GM19372 (cell line): Measurements from ENCODE around the gene SLCO2A1.

Experiments used
- ATAC-seq: cut with Tn5 transposase; IDR thresholded peaks from one replicate; pipeline ENCODE4 v1.9.1; 2021; ENCODE audit warnings: mild to moderate bottlenecking, low read depth, moderate library complexity; ENCODE audit not compliant: unreplicated experiment

The SLCO2A1 gene

DNA sequence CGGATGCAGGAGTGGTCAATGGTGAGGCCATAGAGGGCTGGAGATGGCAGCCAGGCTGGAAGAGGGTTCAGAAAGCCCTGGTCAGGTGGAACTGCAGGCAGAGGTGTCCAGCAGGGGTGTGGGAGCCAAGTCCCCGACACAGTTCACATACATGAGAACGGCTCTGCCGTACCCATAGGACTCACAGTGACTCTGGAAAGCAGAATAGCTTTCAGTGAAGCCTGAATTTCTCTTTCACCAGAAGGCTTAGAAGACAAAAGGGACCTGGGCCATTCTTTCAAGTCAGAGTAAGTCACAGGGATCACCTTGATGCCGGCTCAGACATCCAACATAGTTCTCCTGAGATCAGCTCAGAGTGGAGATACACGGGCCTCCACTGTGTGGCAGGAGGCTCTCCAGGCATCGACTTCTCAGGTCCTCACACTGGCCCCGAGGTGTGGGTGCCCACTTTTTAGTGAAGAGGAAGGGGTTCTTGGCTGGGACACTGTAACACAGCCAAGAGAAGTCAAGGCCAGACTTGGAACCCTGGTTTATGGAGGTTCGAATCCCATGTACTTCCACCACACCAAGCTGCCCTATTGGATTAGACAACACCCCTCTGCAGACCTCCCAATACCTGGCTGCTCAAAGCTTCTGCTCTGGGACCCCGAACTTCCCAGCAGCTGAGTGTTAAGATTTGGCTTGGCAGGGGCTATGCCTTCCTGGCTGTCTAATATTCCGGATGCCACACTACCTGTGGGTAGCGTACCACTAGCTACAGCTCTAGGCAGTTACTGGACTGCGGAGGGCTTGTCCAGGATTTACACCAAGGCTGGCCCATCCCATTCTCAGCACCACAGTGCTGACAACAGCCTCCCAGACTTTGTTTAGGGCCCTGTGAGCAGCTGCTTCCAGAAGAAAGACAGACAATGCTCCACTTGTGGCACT, 93.6 kb downstream of the SLCO2A1 start:
- no peak for ATAC-seq

DNA sequence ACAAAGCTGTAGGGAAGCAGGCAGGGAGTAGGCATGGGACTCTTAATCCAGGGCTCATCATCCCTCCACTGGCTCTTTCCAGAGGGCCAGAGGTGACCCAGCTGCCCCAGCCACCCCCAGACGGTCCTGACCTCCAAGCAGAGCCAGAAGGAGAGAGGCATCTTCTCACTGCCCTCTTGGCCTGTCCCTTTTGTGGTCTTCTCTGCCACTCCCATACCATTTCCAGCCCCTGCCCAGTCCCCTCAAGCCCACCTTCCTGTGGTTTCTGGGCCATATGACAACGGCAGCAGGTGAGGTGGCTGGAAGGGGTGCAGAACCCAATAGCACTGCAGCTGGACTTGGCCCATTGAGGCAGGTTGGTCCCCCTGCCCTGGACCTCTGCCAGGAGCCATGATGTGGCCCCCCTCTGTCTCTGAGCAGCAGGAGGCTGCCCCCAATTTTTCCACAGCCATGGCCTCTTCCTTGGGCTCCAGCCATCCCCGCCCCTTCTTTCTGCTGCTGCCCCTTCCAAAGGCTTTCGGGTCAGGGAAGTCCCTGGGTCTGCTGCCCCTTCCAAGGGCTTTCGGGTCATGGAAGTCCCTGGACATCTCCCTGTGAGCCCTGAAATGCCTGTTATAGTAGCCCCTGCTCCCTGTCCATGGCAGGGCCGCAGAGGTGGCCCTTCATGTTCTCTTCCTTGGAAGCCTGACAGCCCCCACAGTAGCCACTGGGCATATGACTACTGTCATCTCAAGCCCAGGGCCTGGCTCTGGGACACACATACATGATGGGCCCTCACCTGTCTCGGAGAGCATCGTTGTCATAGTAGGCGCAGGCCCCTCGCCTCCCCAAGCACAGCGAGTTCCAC, 94.5 kb downstream of the SLCO2A1 start:
- ATAC-seq: no peak

GRCh38 chr3:133934073-133934970, 95.4 kb downstream of the SLCO2A1 start:
- ATAC-seq: no peak

- no peak for ATAC-seq
Observed at GRCh38 chr3:133933097-133934024, 96.4 kb downstream of the SLCO2A1 start.

GRCh38 chr3:133932009-133932408, 97.7 kb downstream of the SLCO2A1 start:
- no peak for ATAC-seq

- no peak for ATAC-seq
Observed at GRCh38 chr3:133931084-133931483, 98.6 kb downstream of the SLCO2A1 start.

DNA sequence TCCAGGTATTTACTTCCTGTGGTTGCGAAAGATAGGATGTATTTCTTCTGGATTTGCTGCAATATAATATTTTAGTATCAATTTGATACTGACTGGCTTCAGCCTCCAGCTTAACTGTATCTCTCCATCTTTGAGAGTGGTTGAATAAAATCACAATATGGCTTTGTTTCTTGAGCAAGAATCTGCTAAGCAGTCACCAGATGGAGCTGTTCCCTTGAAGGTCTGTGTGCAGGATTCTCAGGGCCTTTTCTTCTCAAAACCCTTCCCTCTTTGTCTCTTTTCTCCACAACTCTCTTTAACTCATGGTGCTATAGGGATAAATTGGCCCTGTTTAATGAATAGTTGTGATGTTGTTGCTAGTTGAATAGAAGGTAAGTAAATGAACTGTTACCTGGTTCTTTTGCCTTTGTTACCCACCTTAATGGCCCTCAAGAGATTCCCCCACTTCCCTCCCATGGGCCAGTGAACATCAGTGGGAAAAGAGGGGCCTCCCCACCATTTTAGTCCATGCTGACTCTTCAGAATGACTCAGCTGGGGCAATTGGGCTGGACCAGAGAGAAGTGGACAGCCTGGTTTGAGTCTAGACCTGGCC, 99.3 kb downstream of the SLCO2A1 start:
- ATAC-seq: no peak

GRCh38 chr3:133928903-133929607, 100.7 kb downstream of the SLCO2A1 start:
- ATAC-seq: no peak

DNA sequence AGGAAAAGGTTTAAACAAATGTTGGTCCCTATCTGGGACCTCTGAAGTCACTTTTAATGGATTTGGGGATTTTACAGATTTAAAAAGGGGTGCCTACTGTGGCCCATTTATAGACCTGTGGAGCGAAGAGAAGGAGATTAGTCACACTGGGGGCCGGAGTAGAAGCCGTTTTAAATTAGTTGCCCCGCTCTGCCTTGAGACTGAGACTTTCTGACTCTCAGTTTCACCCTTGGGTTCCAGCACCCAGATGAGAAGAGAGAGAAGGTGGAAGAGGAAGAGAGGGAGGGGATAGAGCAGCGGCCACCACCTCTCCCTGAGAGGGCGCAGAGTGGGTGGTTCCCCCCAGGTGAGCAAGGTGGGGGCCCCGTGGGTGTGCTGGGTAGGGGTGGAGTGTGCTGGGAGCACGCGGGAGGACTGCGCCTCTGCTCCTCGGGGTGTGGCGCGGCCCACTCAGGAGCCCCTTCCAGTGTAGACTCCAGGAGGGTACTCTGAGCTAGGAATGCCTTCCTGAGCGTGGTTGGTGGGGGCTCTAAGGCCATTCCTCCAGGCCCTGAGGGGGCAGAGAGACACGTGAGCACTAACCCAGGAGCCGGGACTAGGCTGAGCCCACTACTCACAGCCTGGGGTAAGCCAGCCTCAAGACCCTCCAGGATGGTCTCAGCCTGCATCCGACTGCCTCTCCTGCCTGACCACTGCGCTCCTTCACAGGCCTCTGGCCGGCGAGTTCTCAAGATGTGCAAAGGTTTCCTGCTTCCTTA, 101.4 kb downstream of the SLCO2A1 start:
- ATAC-seq: no peak

GRCh38 chr3:133927540-133928066, 102.1 kb downstream of the SLCO2A1 start:
- peak; percentile 78 for ATAC-seq

DNA sequence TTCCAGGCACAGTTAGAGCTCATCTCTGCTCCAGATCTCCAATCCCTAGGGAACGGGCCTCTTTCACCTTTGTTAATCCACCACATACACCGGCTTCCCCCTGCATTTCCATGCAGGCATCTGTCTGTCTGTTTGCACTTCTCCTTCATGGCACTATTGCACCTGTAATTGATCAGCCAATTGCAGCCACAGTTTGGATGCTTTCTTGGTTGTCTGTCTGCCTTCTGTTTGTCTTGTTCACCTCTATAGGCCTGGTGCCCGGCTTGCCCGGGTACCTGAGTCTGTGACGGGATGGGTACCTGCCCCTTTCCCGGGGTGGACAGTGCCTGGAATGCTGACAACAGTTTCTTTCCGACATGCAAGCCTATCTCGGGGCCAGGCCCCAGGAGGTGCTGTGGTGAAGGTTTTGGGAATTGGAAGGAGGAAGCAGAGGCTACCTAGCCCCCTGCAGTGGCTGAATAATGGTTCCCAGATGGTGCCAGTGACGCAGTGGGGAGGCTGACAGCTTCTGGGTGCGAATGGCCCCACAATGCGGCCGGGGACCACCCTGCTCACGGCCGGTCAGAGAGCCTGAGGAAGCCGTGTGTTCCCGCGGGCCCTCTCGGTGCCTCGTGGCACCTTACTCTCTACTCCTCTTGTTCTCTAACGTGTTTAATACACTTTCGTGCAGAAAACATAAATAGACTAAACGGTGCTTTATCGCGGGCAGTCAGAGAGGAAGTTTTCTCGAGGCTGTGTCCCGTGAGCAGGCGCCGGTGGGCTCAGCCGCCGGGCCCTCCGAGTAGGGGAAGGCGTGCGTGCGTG, 102.8 kb downstream of the SLCO2A1 start:
- ATAC-seq: peak; percentile 3

DNA sequence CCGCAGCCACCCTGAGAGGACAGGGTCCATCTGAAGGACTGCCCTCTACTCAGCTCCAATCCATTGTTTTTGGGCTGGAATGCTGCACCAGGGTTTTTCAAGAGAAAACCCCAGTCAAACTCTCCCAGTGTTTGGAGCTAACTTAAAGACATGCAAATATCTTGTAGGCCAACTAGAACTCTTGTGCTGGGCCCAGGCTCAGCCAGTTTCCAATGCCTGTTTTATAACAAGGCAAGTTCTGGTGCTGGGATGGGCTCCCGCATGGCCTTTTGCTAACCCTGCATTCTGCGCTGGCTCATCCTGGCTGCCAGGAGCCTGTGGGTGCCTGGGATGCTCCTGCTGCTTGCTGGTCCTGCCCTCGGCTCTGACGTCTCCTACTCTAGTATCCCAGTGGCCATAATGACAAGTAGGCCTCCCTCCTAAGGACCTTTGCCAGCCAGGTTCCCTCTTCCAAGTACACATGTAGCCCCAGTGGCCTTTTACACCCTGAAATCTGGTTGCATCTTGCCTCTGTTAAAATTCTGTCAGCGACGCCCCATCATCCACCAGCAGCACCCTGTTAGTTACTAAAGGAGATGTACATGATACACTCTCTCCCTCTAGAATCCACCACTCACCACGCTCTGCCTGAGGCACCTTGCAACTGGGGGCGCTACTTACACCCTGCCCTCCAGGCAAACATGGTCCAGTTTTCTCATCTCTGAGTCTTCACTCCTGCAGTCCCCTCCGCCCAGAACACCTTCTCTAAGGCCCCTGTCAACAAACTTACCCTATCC, 103.6 kb downstream of the SLCO2A1 start:
- no peak for ATAC-seq

- no peak for ATAC-seq
Observed at GRCh38 chr3:133924041-133924440, 105.7 kb downstream of the SLCO2A1 start.

GRCh38 chr3:133921592-133921991, 108.1 kb downstream of the SLCO2A1 start:
- no peak for ATAC-seq

DNA sequence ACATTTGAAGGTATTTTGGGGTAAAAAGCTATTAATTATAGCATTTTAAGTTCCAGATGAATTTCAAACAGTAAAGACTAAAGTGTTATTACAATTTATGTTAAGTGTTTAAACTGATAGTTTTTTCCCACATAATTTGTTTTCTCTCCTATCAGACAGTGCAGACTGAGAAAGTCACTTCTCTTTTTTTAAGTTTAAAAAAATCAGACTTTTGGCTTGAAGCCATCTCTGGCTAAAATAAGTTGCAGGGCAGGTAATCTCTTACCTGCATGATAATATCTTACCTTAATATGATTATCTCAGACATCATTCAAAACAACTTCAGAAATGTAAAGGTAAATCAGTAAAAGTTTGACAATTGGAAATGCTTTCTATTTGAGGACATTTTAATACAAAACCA, 112.6 kb downstream of the SLCO2A1 start:
- no peak for ATAC-seq
